ENCODE measurements around the gene NMNAT2. TPM values are rescaled to one million over a fixed set of nuclear protein-coding genes. Genes with fewer than 3 reads are reported as not detected.

Gene NMNAT2
- total and polyA plus RNA-seq, 8 donors, result 0.42 to 4.9 (median 1.8) TPM

GRCh38 chr1:183203094-183203493 lies 215.1 kb downstream of the NMNAT2 start:
- DNase-seq (no peak), FAIRE-seq (no peak), ATAC-seq (no peak)
- intact Hi-C loops (cut with DNase I), result no loop called here
- Histone ChIP-seq H3K9me3 (no peaks in the 10 kb centered on the region), H3K27me3 (no peaks in the 10 kb centered on the region), H3K36me3 (no peaks in the 10 kb centered on the region), H3K27ac (no peak overlapping the region), H3K4me1 (no peaks in the 10 kb centered on the region), H3K4me3 (no peak overlapping the region)
- 54 to 55% methylated on average over 3 of the region's 3 CpGs for WGBS, 2 donors
- TF ChIP-seq CTCF (IDR thresholded peaks at IDR 0.05), result no peak

- Histone ChIP-seq H3K27ac (no peak overlapping the region), H3K4me3 (no peak overlapping the region), H3K4me1 (no peaks in the 10 kb centered on the region), H3K36me3 (no peaks in the 10 kb centered on the region), H3K9me3 (no peaks in the 10 kb centered on the region), H3K27me3 (no peaks in the 10 kb centered on the region)
- no peak for TF ChIP-seq CTCF (IDR thresholded peaks at IDR 0.05)
- ATAC-seq (no peak), DNase-seq (no peak), FAIRE-seq (no peak)
- intact Hi-C loops (cut with DNase I), result no loop called here
- WGBS, 2 donors, result 75 to 79% methylated on average over 9 of the region's 9 CpGs
Observed at GRCh38 chr1:183200451-183200850, 217.7 kb downstream of the NMNAT2 start.

- TF ChIP-seq CTCF (IDR thresholded peaks at IDR 0.05), result no peak
- intact Hi-C loops (cut with DNase I), result no loop called here
- Histone ChIP-seq H3K9me3 (no peaks in the 10 kb centered on the region), H3K27me3 (no peaks in the 10 kb centered on the region), H3K4me3 (no peak overlapping the region), H3K4me1 (no peaks in the 10 kb centered on the region), H3K27ac (no peak overlapping the region), H3K36me3 (no peaks in the 10 kb centered on the region)
- FAIRE-seq (no peak), ATAC-seq (no peak), DNase-seq (no peak)
- 80% methylated on average over 3 of the region's 3 CpGs for WGBS, 2 donors
Observed at GRCh38 chr1:183199304-183199703, 218.9 kb downstream of the NMNAT2 start.

- no peaks in the 10 kb centered on the region for H3K9me3 ChIP-seq
- intact Hi-C loops (cut with DNase I), result no loop called here
- no peaks in the 10 kb centered on the region for H3K27me3 ChIP-seq
- H3K4me1 ChIP-seq, result no peaks in the 10 kb centered on the region
- H3K27ac ChIP-seq, result no peak overlapping the region
- no peak for FAIRE-seq
- 74 to 88% methylated on average over 9 of the region's 9 CpGs for WGBS, 2 donors
- no peak overlapping the region for H3K4me3 ChIP-seq
- no peak for TF ChIP-seq CTCF (IDR thresholded peaks at IDR 0.05)
- ATAC-seq, result no peak
- no peaks in the 10 kb centered on the region for H3K36me3 ChIP-seq
- no peak for DNase-seq
Observed at GRCh38 chr1:183198463-183198862, 219.7 kb downstream of the NMNAT2 start.

Other genes with a start within 250 kb of the NMNAT2 start
- 10 to 100 TPM in 2 of 6 donors, 1 to 10 TPM in 4; 1.3 to 31.2 (median 2.2) TPM for gene LAMC2, start 232.1 kb downstream of the NMNAT2 start, total RNA-seq
- 1 to 10 TPM; 1.8 to 2.7 TPM for gene LAMC2, start 232.1 kb downstream of the NMNAT2 start, polyA plus RNA-seq
- gene SMG7, start 54.1 kb upstream of the NMNAT2 start, total RNA-seq, result 10 to 100 TPM; 21.4 to 36.5 (median 24.4) TPM
- 10 to 100 TPM; 11.7 to 19.5 TPM for gene SMG7, start 54.1 kb upstream of the NMNAT2 start, polyA plus RNA-seq
- gene NCF2, start 172.1 kb upstream of the NMNAT2 start, total RNA-seq, result 10 to 100 TPM in 2 of 6 donors, 1 to 10 TPM in 3, under 1 TPM in 1; 0.65 to 24.5 (median 2.1) TPM
- 1 to 10 TPM; 1.0 to 5.0 TPM for gene NCF2, start 172.1 kb upstream of the NMNAT2 start, polyA plus RNA-seq
- 10 to 100 TPM; 17.5 to 68.0 (median 28.4) TPM for gene ARPC5, start 217.4 kb upstream of the NMNAT2 start, total RNA-seq
- 10 to 100 TPM; 33.5 to 58.5 TPM for gene ARPC5, start 217.4 kb upstream of the NMNAT2 start, polyA plus RNA-seq
- gene APOBEC4, start 234.9 kb upstream of the NMNAT2 start, total RNA-seq, result not detected
- under 1 TPM in 1 of 2 donors, not detected in 1; 0.05 TPM for gene APOBEC4, start 234.9 kb upstream of the NMNAT2 start, polyA plus RNA-seq

Data from pancreas (tissue), 10 donors.